Keratinocyte (primary cell): ENCODE results near the gene BLCAP.

ENCODE experiments used
- EZH2 ChIP-seq: IDR thresholded peaks from one replicate; pipeline ENCODE4 v1.6.1; 2012; ENCODE audit warnings: inconsistent platforms, mild to moderate bottlenecking, low read length, moderate library complexity
- TF ChIP-seq, protein P1 (sequence below), 3 experiments: IDR thresholded peaks in 1 of 3; conservative IDR thresholded peaks in 1 of 3; optimal IDR thresholded peaks in 1 of 3; 2 replicates in 2 of 3; 3 replicates in 1 of 3; pipeline versions ENCODE3 to v1.5.1; 2011; ENCODE audit warnings: low read length in 3 of 3, mild to moderate bottlenecking in 3 of 3, moderate library complexity in 2 of 3, control low read depth in 1 of 3, inconsistent platforms in 1 of 3; ENCODE audit not compliant: insufficient read depth in 2 of 3; ENCODE audit errors: extremely low read depth in 1 of 3

DNA sequence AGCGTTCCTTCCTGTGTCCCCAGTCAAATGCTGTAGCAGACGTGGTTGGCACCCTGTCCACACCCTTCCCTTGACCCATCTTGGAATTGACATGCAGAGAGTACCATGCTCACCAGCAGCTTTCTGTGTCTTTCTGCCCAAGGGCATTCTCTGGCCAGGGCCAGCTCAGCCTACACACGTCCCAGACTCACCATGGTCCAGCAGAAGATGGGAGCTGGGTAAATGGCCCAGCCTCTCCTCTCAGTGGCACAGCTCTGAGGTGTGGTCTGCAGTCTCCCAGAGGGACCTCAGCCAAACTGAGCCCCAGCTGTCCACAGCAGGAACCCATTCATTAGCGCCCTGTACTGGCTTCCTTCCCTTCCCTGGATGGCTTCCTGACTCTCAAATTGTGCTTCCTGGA is 31.1 kb upstream of the BLCAP start:
- TF ChIP-seq, protein P1, sequence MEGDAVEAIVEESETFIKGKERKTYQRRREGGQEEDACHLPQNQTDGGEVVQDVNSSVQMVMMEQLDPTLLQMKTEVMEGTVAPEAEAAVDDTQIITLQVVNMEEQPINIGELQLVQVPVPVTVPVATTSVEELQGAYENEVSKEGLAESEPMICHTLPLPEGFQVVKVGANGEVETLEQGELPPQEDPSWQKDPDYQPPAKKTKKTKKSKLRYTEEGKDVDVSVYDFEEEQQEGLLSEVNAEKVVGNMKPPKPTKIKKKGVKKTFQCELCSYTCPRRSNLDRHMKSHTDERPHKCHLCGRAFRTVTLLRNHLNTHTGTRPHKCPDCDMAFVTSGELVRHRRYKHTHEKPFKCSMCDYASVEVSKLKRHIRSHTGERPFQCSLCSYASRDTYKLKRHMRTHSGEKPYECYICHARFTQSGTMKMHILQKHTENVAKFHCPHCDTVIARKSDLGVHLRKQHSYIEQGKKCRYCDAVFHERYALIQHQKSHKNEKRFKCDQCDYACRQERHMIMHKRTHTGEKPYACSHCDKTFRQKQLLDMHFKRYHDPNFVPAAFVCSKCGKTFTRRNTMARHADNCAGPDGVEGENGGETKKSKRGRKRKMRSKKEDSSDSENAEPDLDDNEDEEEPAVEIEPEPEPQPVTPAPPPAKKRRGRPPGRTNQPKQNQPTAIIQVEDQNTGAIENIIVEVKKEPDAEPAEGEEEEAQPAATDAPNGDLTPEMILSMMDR (optimal IDR thresholded peaks at IDR 0.05 in 1 of 3, IDR thresholded peaks at IDR 0.05 in 1 of 3, conservative IDR thresholded peaks at IDR 0.05 in 1 of 3; ENCODE audit: extremely low read depth in 1 of 3, insufficient read depth in 2 of 3, low read length in 3 of 3), result no peak
- no peak for TF ChIP-seq EZH2
